ENCODE data around the gene HEG1. TPM values are rescaled to one million over a fixed set of nuclear protein-coding genes. Genes with fewer than 3 reads are reported as not detected.

The HEG1 gene
- total and polyA plus RNA-seq, 2 of the 8 experiments (the other 6 are each of a cell fraction or from before 2014, with no cell fraction given) = 5.3 to 9.7 TPM

DNA sequence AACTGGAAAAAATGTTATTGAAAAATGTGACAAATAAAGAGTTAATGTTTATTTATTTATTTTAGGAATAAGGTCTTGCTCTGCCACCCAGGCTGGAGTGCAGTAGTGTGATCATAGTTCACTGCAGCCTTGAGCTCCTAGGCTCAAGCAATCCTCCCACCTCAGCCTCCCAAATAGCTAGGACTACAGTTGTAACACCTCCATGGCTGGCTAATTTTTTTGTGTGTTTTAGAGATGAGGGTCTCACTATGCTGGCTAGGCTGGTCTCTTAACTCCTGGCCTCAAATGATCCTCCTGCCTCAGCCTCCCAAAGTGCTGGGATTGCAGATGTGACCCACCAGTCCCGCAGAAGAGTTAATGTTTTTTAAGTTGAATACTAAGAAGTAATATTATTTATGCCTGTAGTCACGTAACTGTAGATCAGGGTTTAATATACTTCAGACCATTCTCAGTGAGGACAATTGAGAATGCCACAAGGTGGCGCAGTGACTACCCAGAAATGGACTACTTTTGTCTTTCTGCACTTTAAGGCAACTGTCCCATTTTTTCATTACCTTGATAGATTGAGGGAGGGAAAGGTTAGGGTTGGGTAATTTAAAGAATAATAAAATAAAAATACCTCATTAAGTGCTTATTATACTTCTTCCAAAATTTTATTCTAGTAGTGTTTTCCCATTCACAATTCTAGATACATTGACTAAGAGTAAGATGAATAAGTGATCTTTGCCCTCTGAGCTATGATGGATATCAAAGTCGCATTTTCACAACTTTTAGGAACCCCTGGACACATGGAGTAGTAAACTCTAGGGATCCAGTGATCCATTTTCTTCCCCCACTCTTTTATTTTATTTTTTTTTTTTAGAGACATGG is 127.2 kb downstream of the HEG1 start (continued):
- TF ChIP-seq, protein P1, sequence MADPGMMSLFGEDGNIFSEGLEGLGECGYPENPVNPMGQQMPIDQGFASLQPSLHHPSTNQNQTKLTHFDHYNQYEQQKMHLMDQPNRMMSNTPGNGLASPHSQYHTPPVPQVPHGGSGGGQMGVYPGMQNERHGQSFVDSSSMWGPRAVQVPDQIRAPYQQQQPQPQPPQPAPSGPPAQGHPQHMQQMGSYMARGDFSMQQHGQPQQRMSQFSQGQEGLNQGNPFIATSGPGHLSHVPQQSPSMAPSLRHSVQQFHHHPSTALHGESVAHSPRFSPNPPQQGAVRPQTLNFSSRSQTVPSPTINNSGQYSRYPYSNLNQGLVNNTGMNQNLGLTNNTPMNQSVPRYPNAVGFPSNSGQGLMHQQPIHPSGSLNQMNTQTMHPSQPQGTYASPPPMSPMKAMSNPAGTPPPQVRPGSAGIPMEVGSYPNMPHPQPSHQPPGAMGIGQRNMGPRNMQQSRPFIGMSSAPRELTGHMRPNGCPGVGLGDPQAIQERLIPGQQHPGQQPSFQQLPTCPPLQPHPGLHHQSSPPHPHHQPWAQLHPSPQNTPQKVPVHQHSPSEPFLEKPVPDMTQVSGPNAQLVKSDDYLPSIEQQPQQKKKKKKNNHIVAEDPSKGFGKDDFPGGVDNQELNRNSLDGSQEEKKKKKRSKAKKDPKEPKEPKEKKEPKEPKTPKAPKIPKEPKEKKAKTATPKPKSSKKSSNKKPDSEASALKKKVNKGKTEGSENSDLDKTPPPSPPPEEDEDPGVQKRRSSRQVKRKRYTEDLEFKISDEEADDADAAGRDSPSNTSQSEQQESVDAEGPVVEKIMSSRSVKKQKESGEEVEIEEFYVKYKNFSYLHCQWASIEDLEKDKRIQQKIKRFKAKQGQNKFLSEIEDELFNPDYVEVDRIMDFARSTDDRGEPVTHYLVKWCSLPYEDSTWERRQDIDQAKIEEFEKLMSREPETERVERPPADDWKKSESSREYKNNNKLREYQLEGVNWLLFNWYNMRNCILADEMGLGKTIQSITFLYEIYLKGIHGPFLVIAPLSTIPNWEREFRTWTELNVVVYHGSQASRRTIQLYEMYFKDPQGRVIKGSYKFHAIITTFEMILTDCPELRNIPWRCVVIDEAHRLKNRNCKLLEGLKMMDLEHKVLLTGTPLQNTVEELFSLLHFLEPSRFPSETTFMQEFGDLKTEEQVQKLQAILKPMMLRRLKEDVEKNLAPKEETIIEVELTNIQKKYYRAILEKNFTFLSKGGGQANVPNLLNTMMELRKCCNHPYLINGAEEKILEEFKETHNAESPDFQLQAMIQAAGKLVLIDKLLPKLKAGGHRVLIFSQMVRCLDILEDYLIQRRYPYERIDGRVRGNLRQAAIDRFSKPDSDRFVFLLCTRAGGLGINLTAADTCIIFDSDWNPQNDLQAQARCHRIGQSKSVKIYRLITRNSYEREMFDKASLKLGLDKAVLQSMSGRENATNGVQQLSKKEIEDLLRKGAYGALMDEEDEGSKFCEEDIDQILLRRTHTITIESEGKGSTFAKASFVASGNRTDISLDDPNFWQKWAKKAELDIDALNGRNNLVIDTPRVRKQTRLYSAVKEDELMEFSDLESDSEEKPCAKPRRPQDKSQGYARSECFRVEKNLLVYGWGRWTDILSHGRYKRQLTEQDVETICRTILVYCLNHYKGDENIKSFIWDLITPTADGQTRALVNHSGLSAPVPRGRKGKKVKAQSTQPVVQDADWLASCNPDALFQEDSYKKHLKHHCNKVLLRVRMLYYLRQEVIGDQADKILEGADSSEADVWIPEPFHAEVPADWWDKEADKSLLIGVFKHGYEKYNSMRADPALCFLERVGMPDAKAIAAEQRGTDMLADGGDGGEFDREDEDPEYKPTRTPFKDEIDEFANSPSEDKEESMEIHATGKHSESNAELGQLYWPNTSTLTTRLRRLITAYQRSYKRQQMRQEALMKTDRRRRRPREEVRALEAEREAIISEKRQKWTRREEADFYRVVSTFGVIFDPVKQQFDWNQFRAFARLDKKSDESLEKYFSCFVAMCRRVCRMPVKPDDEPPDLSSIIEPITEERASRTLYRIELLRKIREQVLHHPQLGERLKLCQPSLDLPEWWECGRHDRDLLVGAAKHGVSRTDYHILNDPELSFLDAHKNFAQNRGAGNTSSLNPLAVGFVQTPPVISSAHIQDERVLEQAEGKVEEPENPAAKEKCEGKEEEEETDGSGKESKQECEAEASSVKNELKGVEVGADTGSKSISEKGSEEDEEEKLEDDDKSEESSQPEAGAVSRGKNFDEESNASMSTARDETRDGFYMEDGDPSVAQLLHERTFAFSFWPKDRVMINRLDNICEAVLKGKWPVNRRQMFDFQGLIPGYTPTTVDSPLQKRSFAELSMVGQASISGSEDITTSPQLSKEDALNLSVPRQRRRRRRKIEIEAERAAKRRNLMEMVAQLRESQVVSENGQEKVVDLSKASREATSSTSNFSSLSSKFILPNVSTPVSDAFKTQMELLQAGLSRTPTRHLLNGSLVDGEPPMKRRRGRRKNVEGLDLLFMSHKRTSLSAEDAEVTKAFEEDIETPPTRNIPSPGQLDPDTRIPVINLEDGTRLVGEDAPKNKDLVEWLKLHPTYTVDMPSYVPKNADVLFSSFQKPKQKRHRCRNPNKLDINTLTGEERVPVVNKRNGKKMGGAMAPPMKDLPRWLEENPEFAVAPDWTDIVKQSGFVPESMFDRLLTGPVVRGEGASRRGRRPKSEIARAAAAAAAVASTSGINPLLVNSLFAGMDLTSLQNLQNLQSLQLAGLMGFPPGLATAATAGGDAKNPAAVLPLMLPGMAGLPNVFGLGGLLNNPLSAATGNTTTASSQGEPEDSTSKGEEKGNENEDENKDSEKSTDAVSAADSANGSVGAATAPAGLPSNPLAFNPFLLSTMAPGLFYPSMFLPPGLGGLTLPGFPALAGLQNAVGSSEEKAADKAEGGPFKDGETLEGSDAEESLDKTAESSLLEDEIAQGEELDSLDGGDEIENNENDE (IDR thresholded peaks at IDR 0.05; ENCODE audit: insufficient replicate concordance, low read length) = no peak
- peak; percentile 72 to 78 for TF ChIP-seq RAD21 (IDR thresholded peaks at IDR 0.05 in 1 of 2, conservative IDR thresholded peaks at IDR 0.05 in 1 of 2; ENCODE audit: low read depth in 2 of 2, low read length in 2 of 2)
- peak in 2 of 3 experiments; percentile 71 to 81; a peak in 3 of 4 replicates for TF ChIP-seq CTCF (IDR thresholded peaks at IDR 0.05; ENCODE audit: control extremely low read depth in 1 of 3, insufficient read depth in 1 of 3, low read depth in 1 of 3, low read length in 3 of 3)

All from H1 (cell line).